Calu3 (cell line): ENCODE results near the gene KAZN. TPM values are rescaled to one million over a fixed set of nuclear protein-coding genes. Genes with fewer than 3 reads are reported as not detected.

Source experiments
- BruUV-seq: library from RNA; stranded (reverse); fragments of 400-500 nt; replicated peaks from 2 replicates; lab custom pipeline; 2021; lab: Mats Ljungman, UMichigan
- CTCF ChIA-PET: fragments of 300-600 bp; sonication (Branson Sonifier 250); formaldehyde crosslinking; loops from one replicate; lab custom pipeline; 2022; ENCODE audit warnings: antibody characterized with exemption; lab: Charles Lee
- DNase-seq: peaks from one replicate; pipeline ENCODE4 v3.0.0; 2022
- H3K27ac Mint-ChIP-seq: one replicate; pipeline ENCODE4 v1.8.0; 2022; ENCODE audit warnings: mixed read lengths; ENCODE audit not compliant: unreplicated experiment
- H3K27me3 Mint-ChIP-seq: one replicate; pipeline ENCODE4 v1.8.0; 2022; ENCODE audit warnings: mixed read lengths; ENCODE audit not compliant: unreplicated experiment
- H3K36me3 Mint-ChIP-seq: one replicate; pipeline ENCODE4 v1.8.0; 2022; ENCODE audit warnings: mild to moderate bottlenecking, moderate library complexity, mixed read lengths; ENCODE audit not compliant: insufficient read depth, unreplicated experiment
- H3K4me1 Mint-ChIP-seq: one replicate; pipeline ENCODE4 v1.8.0; 2022; ENCODE audit warnings: mild to moderate bottlenecking, low read depth, mixed read lengths; ENCODE audit not compliant: unreplicated experiment
- H3K4me3 Mint-ChIP-seq: one replicate; pipeline ENCODE4 v1.8.0; 2022; ENCODE audit warnings: mild to moderate bottlenecking, low read depth, moderate library complexity, mixed read lengths; ENCODE audit not compliant: unreplicated experiment
- H3K9me3 Mint-ChIP-seq: one replicate; pipeline ENCODE4 v1.8.0; 2022; ENCODE audit warnings: low read depth, mixed read lengths; ENCODE audit not compliant: unreplicated experiment
- intact Hi-C: fragments of 100-400 bp; cut with micrococcal nuclease; formaldehyde crosslinking; loops from one replicate; pipeline ENCODE4 v1.10.0; 2022; ENCODE audit not compliant: unreplicated experiment
- total RNA-seq: library from RNA; stranded (reverse); gene quantifications from 2 replicates; pipeline ENCODE4 v1.2.3, GENCODE V29; 2022
- TF ChIP-seq, protein P1 (sequence below): fragments of 200-600 bp; IDR thresholded peaks from one replicate; pipeline ENCODE4 v1.8.0; 2022; ENCODE audit warnings: antibody characterized with exemption; ENCODE audit not compliant: unreplicated experiment

KAZN gene
- total RNA-seq, 1 experiment from 2014 or later: 3.6 TPM

DNA sequence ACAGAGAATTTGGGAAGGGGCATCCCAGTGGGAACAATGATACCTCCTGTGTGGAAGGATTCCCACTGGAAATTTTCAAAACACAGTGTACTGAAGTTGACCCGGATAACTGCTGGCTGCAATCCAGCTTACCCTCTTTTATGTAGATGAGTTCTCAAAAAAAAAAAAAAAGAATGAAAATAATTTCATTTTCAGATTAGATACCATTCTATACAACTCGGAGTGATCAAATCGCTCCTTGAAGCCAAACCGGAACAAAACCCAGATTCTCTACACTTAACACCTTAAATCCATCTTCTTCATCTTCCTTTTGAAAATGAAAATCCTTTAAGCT lies 69.1 kb downstream of the KAZN start:
- no peaks in the 10 kb centered on the region for H3K4me1 Mint-ChIP-seq
- H3K9me3 Mint-ChIP-seq: no peaks in the 10 kb centered on the region
- intact Hi-C loops: no loop called here
- H3K27ac Mint-ChIP-seq: no peak overlapping the region
- H3K36me3 Mint-ChIP-seq: no peaks in the 10 kb centered on the region
- BruUV-seq: no TSS peak
- no peak overlapping the region for H3K4me3 Mint-ChIP-seq
- CTCF ChIA-PET: no interaction called here
- H3K27me3 Mint-ChIP-seq: peaks cover 13% of the 10 kb centered on the region
- DNase-seq: no peak
- TF ChIP-seq, protein P1, sequence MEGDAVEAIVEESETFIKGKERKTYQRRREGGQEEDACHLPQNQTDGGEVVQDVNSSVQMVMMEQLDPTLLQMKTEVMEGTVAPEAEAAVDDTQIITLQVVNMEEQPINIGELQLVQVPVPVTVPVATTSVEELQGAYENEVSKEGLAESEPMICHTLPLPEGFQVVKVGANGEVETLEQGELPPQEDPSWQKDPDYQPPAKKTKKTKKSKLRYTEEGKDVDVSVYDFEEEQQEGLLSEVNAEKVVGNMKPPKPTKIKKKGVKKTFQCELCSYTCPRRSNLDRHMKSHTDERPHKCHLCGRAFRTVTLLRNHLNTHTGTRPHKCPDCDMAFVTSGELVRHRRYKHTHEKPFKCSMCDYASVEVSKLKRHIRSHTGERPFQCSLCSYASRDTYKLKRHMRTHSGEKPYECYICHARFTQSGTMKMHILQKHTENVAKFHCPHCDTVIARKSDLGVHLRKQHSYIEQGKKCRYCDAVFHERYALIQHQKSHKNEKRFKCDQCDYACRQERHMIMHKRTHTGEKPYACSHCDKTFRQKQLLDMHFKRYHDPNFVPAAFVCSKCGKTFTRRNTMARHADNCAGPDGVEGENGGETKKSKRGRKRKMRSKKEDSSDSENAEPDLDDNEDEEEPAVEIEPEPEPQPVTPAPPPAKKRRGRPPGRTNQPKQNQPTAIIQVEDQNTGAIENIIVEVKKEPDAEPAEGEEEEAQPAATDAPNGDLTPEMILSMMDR: no peak

DNA sequence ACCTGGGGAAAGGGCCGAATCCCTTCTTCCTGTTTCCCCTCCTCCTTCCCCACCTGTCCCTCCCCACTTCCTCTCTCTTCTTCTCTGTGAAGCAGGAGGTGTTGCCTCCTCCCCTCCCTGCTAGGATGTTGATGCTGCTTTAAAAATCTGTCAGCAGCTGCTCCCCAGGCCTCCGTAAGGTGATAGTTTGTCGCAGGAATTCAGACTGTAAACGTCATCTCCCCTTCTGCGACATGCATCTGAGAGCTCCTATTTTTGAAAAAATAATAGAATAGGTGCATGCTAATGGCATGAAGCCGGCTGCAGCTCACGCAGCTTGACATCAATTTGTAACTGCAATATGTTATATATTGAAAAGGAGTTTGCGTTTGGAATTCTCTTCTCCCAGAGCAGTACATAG lies 70.1 kb downstream of the KAZN start:
- no peak for DNase-seq
- TF ChIP-seq, protein P1: no peak
- Mint-ChIP-seq H3K27ac (no peak overlapping the region), H3K4me3 (no peak overlapping the region), H3K9me3 (no peaks in the 10 kb centered on the region), H3K36me3 (no peaks in the 10 kb centered on the region), H3K4me1 (no peaks in the 10 kb centered on the region), H3K27me3 (peaks cover 13% of the 10 kb centered on the region)
- CTCF ChIA-PET: no interaction called here
- BruUV-seq: no TSS peak
- intact Hi-C loops: no loop called here

DNA sequence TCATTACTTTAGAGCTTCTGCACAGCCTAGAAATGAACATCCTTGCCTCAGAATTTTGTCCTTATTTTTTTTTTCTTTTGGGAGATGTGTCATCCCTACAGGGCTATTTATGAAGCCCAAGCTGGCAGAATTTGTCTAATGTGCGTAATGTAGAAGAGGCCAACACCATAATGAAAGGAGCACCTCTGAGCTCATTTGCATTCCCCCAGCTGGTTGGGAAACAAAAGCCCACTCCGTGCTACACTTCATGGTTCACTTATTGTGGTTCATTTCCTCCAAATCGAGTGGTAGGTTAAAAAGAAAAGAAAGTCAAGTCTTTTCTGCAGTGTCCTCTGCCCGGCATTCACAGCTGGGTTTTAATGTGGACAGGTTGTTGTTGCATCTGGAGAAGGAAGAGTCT lies 73.5 kb downstream of the KAZN start:
- intact Hi-C loops: no loop called here
- BruUV-seq: no TSS peak
- H3K36me3 Mint-ChIP-seq: no peaks in the 10 kb centered on the region
- CTCF ChIA-PET: no interaction called here
- DNase-seq: no peak
- H3K4me1 Mint-ChIP-seq: no peaks in the 10 kb centered on the region
- H3K4me3 Mint-ChIP-seq: no peak overlapping the region
- peaks cover 2% of the 10 kb centered on the region for H3K9me3 Mint-ChIP-seq
- TF ChIP-seq, protein P1: no peak
- H3K27ac Mint-ChIP-seq: no peak overlapping the region
- peaks cover 13% of the 10 kb centered on the region for H3K27me3 Mint-ChIP-seq

DNA sequence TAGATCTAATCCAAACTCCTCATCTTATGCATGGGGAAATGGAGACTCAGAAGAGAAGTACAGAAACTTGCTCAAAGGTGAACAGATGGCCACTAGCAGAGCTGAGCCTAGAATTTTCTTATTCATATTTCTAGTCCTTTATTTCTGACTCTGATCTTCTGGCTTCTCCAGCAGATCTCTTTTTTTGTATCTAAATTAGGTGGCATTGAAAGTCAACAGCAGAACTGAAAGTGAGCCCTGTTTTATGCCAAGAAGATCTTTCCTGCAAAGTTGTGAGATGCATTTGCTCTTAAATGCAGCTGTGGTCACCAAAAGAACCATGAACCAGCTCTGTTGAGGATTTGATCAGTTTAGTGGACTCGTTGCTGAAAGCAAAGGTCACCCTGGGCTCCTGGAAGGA lies 75.5 kb downstream of the KAZN start:
- no TSS peak for BruUV-seq
- Mint-ChIP-seq H3K4me3 (no peak overlapping the region), H3K27me3 (peaks cover 13% of the 10 kb centered on the region), H3K4me1 (no peaks in the 10 kb centered on the region), H3K9me3 (peaks cover 2% of the 10 kb centered on the region), H3K27ac (no peak overlapping the region), H3K36me3 (no peaks in the 10 kb centered on the region)
- DNase-seq: no peak
- TF ChIP-seq, protein P1: no peak
- intact Hi-C loops: no loop called here
- CTCF ChIA-PET: no interaction called here
